ENCODE data around the gene TMEFF2. TPM values are rescaled to one million over a fixed set of nuclear protein-coding genes. Genes with fewer than 3 reads are reported as not detected.
A peak's percentile ranks its signal among the peaks of the same experiment; 100 is the strongest.

Gene TMEFF2
- total RNA-seq, 1 experiment from 2014 or later = not detected

DNA sequence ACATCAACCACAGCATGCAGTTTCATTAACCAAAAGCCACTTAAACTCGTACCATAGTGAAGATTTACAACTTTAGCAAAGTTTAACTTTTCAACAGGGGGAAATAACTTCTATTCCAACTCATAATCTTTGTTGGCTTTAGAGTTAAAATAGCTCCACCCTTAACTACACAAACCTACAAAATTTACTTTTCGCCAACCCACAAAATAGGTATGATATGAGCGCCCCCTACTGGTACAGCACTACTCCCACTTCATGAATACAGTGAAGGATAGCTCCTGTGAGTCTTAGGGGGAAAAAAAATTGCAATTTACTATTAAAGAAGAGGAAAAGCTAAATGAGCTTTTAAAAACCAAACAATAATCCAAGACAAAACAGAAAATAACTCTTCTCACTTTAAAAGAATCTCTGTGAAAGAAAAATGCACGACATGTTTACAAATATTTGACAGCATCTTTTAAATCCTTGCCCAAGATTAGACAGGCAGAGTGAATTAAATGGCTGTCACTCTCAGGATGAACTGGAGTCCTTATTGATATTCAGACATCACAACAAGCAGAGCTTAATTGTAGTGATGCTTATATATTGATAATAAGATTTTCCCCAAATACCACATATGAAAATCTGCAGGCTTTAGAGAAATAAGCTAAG, 32.2 kb downstream of the TMEFF2 start:
- Mint-ChIP-seq H3K4me3 (ENCODE audit: low read depth, unreplicated experiment) (no peak overlapping the region), H3K36me3 (ENCODE audit: insufficient read depth, unreplicated experiment) (no peaks in the 10 kb centered on the region), H3K9me3 (ENCODE audit: low read depth, unreplicated experiment) (no peaks in the 10 kb centered on the region), H3K4me1 (ENCODE audit: low read depth, unreplicated experiment) (no peaks in the 10 kb centered on the region), H3K27ac (ENCODE audit: unreplicated experiment) (no peak overlapping the region), H3K27me3 (ENCODE audit: unreplicated experiment) (no peaks in the 10 kb centered on the region)
- TF ChIP-seq, protein P1, sequence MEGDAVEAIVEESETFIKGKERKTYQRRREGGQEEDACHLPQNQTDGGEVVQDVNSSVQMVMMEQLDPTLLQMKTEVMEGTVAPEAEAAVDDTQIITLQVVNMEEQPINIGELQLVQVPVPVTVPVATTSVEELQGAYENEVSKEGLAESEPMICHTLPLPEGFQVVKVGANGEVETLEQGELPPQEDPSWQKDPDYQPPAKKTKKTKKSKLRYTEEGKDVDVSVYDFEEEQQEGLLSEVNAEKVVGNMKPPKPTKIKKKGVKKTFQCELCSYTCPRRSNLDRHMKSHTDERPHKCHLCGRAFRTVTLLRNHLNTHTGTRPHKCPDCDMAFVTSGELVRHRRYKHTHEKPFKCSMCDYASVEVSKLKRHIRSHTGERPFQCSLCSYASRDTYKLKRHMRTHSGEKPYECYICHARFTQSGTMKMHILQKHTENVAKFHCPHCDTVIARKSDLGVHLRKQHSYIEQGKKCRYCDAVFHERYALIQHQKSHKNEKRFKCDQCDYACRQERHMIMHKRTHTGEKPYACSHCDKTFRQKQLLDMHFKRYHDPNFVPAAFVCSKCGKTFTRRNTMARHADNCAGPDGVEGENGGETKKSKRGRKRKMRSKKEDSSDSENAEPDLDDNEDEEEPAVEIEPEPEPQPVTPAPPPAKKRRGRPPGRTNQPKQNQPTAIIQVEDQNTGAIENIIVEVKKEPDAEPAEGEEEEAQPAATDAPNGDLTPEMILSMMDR (IDR thresholded peaks at IDR 0.05; ENCODE audit: unreplicated experiment) = peak; percentile 91
- intact Hi-C loops (cut with micrococcal nuclease; ENCODE audit: unreplicated experiment) = loop anchor here (1.0 to 2.0 kb wide), 4 partner anchors 293 to 607 kb away; no protein-coding TSS in a partner anchor
- BruUV-seq (replicated peaks) = no TSS peak
- DNase-seq = peak; percentile 78
- CTCF ChIA-PET = interaction anchor here (0.5 to 2.1 kb wide), 14 partner anchors 20 to 623 kb away, joined by 3 to 93 read pairs (median 4); no protein-coding TSS in a partner anchor

DNA sequence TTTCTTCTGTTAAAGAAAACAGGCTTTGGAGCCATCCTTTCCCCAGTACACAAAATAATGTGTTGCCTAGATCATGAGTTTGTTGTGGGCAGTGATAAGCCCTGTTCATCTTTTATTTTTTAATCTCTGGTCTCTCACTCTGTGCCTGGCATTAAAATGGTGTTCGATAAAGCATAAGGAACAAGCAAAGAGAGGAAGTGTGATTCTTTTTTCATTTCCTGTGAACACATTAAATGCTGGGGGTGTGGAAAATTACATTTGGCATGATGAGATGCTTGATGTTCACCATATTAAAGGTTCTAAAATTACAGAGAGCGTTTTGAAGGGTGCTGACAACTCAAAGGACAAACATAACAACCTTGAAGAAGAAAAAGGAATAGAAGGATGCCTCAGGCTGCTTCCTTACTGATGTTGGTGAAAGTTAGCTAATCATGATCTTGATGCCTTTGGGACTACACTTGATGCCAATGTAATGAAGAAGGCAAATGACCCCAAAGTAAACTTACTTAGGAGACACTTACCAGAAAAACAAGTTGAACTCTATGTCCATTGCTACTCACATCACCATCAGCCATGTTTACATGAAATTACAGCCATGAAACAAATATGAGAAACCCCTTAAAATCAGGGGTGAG, 33.0 kb downstream of the TMEFF2 start:
- Mint-ChIP-seq H3K27me3 (ENCODE audit: unreplicated experiment) (no peaks in the 10 kb centered on the region), H3K9me3 (ENCODE audit: low read depth, unreplicated experiment) (no peaks in the 10 kb centered on the region), H3K36me3 (ENCODE audit: insufficient read depth, unreplicated experiment) (no peaks in the 10 kb centered on the region), H3K4me3 (ENCODE audit: low read depth, unreplicated experiment) (no peak overlapping the region), H3K27ac (ENCODE audit: unreplicated experiment) (no peak overlapping the region), H3K4me1 (ENCODE audit: low read depth, unreplicated experiment) (no peaks in the 10 kb centered on the region)
- CTCF ChIA-PET = interaction anchor here (0.8 to 2.1 kb wide), 12 partner anchors 19 to 622 kb away, joined by 3 to 93 read pairs (median 5); no protein-coding TSS in a partner anchor
- TF ChIP-seq, protein P1 (IDR thresholded peaks at IDR 0.05; ENCODE audit: unreplicated experiment) = no peak
- no TSS peak for BruUV-seq (replicated peaks)
- intact Hi-C loops (cut with micrococcal nuclease; ENCODE audit: unreplicated experiment) = loop anchor here (1.0 to 2.0 kb wide), 4 partner anchors 292 to 606 kb away; no protein-coding TSS in a partner anchor
- no peak for DNase-seq

DNA sequence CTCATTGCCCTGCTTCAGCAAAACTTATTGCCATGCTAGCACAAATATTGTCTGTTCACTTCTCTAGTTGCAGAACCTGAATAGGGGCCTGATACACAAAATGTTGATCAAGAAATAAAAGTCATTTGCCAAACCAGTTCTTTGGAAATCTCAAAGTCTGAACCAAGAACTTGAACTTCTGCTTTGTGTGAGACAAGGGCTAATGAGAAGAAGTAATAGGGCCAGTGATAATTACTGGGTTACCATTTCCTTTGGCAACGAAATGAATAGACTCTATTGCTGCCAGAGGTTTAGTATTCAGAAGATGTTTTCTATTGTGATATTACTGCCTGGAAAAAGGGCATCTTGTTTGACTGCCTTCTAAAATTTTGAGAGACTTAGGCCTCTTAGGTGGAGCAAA, 35.0 kb downstream of the TMEFF2 start:
- Mint-ChIP-seq H3K36me3 (ENCODE audit: insufficient read depth, unreplicated experiment) (no peaks in the 10 kb centered on the region), H3K4me3 (ENCODE audit: low read depth, unreplicated experiment) (no peak overlapping the region), H3K9me3 (ENCODE audit: low read depth, unreplicated experiment) (no peaks in the 10 kb centered on the region), H3K27me3 (ENCODE audit: unreplicated experiment) (no peaks in the 10 kb centered on the region), H3K27ac (ENCODE audit: unreplicated experiment) (no peak overlapping the region), H3K4me1 (ENCODE audit: low read depth, unreplicated experiment) (no peaks in the 10 kb centered on the region)
- DNase-seq = no peak
- CTCF ChIA-PET = interaction anchor here (2.0 to 2.1 kb wide), 2 partner anchors 348 to 401 kb away, joined by 5 read pairs; no protein-coding TSS in a partner anchor
- intact Hi-C loops (cut with micrococcal nuclease; ENCODE audit: unreplicated experiment) = no loop called here
- TF ChIP-seq, protein P1 (IDR thresholded peaks at IDR 0.05; ENCODE audit: unreplicated experiment) = no peak
- no TSS peak for BruUV-seq (replicated peaks)

DNA sequence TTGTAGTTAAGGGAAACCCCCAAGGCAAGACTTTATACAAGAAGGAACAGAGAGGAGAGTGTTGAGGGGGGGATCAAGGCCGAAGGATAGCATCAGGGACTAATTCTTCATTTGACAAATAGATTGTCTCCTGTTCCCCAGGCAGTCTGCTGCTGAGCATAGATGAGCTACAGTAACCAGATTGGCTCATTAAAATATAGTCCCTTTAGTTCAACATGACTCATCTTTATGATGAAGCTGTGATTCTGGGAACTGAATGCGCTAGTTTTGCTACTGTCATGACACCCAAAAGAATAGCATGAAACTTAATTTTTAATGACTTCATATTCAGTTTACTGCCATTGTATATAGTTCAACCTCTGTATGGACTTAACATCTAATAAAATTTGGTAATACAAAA, 35.5 kb downstream of the TMEFF2 start:
- Mint-ChIP-seq H3K4me1 (ENCODE audit: low read depth, unreplicated experiment) (no peaks in the 10 kb centered on the region), H3K27ac (ENCODE audit: unreplicated experiment) (no peak overlapping the region), H3K36me3 (ENCODE audit: insufficient read depth, unreplicated experiment) (no peaks in the 10 kb centered on the region), H3K9me3 (ENCODE audit: low read depth, unreplicated experiment) (no peaks in the 10 kb centered on the region), H3K27me3 (ENCODE audit: unreplicated experiment) (no peaks in the 10 kb centered on the region), H3K4me3 (ENCODE audit: low read depth, unreplicated experiment) (no peak overlapping the region)
- DNase-seq = no peak
- TF ChIP-seq, protein P1 (IDR thresholded peaks at IDR 0.05; ENCODE audit: unreplicated experiment) = no peak
- intact Hi-C loops (cut with micrococcal nuclease; ENCODE audit: unreplicated experiment) = no loop called here
- CTCF ChIA-PET = interaction anchor here (0.5 to 2.1 kb wide), 3 partner anchors 140 to 401 kb away, joined by 4 to 5 read pairs (median 5); no protein-coding TSS in a partner anchor
- no TSS peak for BruUV-seq (replicated peaks)
